ENCODE data around the gene SLC12A7.

Gene SLC12A7

GRCh38 chr5:1014346-1014745 lies 97.5 kb downstream of the SLC12A7 start:
- DNase-seq: no peak

GRCh38 chr5:1013948-1014301 lies 97.9 kb downstream of the SLC12A7 start:
- no peak for DNase-seq

- DNase-seq: no peak
Measured at GRCh38 chr5:1013238-1013947, 98.5 kb downstream of the SLC12A7 start.

- no peak for DNase-seq
Measured at GRCh38 chr5:1012900-1013237, 99.0 kb downstream of the SLC12A7 start.

DNA sequence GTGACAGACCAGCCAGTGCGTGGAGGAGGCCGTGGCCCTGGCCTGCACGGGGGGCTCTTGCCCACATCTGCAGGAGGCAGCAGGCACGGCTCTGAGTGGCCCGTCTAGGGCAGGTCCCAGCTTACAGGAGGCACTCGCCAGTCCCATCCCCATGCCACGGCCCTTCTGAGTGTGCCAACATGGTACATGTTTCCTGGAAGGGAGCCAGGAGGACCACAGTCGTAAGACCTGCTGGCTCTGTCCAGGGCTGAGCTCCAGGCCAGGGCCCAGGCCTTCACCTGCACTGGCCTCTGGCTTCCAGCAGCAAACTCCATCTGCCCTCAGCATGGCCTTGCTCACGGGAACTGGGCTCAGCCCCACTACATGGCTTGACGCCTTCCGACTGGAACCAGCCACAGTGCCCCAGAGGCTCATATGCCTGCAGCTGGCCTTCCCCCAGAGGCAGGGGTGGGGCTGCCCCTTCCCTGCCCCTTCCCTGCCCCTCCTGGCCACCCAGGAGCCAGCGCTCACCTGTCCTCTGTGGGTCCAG lies 99.5 kb downstream of the SLC12A7 start:
- DNase-seq: no peak

DNA sequence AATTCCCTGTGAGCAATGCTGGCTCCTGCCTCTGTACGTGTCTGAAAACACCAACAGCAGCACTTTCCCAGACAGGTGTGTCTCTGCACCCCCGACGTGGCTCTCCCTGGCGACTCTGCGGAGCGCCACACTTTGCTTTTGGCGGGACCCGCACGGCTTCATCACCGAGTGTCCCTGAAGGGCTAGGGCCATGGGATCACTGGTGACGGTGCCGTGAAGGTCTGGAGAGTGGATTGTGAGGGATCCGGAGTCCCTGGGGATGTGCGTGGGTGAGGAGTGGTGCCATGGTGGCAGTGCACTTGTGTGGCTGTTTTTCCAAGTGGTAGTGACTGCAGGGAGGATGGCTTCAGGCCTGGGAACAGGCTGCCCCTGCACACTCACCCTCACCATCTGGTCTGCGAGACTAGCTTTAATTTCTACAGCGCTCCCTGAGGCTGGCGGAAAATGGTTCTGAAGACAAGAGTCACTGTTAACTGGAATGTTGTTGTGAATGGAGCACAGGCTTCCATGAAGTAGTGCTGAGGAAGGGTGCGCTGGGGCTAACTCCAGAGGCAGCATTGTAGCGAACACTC lies 100.0 kb downstream of the SLC12A7 start:
- DNase-seq: no peak

DNA sequence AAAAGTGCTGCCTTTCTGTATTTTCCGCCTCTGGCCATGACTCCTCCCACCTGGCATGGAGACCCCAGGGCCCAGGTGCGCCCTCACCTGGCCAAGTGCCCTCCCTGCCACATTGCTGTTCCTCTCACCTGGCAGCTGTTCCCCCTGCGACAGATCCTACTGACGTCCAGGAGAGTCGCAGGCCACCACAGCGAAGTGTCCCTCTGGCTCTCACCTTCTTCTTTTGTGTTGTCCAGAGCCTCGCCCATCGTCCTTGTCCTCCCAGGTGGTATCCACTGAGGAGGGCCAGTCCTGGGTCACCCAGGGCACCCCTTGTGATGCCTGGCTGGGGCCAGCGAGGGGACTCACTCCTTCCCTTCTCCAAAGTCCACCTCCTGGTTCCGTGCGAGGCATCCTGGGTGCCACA lies 100.6 kb downstream of the SLC12A7 start:
- DNase-seq: peak; percentile 25

DNA sequence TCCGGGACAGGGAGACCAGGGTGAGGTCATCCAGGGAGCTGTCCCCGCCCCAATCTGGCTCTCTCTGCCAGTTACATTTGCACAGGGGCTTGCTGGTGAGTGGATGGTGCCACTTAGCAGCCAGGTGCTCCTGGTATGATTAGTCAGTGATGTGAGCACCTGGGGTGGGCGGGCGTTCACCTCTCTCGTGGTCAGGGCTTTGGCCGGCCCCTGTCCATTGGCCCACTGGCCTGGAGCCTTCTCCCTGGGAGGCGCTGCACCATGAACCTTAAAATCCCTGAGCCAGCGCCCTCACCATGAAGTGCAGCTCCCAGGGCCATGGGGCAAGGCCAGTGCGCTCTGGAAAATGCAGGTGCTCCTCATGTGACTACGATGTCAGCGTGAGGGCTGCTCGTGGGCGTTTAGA lies 101.2 kb downstream of the SLC12A7 start:
- DNase-seq: no peak

- DNase-seq: no peak
Measured at GRCh38 chr5:1010181-1010510, 101.7 kb downstream of the SLC12A7 start.

DNA sequence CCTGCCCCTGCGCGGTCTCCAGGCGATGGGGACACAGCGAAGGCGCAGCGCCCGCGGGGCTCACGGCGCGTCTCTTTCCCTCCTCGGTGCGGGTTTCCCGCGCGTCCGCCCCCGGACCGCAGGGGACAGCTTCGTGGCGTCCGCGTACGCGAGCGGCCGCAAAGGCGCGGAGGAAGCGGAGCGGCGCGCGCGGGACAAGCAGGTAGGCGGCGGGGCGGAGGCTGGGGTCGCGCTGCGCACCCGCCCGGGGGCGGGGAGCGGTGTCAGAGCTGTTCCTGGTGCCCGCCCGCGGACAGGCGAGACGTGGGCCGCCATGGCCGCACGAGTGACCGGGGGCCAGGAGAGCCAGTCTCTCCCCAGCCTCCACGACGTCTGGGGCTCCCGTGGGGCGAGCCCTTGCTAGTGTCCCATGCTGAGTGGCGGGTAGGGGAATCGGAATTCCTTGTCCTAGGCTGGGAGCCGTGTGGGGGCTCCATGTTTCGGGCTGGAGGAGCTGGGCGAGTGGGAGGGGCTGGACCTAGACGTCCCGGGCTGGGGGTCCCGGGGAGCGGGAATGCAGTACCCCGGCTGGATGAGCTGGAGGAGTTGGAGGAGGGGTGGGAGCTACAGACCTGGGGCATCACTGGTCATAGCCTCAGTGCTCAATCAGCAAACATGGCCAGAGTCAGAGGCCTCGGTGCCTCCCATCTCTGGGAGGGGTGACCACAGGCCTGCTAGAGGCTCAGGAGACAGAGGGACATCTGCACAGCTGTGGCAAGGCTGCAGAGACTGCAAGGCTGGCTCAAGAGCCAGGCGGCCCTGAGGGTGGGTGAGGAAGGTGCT lies 102.3 kb downstream of the SLC12A7 start:
- DNase-seq: no peak

GRCh38 chr5:1008451-1009358 lies 103.2 kb downstream of the SLC12A7 start, which contains the start of gene NKD2:
TSS of gene NKD2 (plus strand) at chr5:1008802. CDS start at chr5:1009058, 256 bp downstream.
- peak; percentile 25 for DNase-seq

DNA sequence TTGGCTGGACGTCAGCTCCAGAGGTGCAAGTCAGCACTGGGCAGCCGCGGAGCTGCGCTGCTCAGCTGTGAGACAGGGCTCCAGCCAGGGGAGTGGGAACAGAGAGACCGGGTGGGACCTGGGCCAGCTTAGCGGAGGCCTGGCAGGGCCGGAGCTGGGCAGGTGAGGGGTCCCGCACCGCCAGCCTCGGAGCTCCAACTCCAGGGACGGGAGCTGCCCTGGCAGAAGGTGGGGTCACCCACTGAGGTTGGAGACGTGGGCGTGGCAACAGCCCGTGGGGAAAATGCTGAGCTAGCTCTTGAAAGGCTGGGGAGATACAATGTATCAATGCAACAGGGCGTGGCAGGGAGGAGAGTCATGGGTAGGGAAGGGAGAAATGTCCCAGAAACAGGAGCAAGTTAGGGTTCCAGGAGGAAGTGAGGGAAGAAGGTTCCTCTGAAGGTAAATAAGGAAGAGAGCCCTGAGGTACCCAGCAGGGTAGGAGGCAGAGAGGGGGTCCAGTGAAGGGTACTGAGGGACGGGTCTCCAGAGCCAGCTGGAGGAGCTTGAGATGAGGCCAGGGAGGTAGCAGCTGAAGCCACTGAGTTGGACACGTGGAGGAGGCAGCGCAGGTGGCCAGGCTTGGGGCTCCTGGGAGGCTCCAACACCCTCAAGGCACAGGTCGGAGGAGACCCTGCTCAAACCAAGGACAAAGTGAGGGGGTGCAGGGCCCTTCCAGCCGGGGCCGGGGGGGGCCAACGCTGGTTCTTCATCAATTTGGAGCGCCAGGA lies 104.0 kb downstream of the SLC12A7 start:
- no peak for DNase-seq

GRCh38 chr5:1007221-1007680 lies 104.6 kb downstream of the SLC12A7 start:
- DNase-seq: no peak

GRCh38 chr5:1006656-1007071 lies 105.2 kb downstream of the SLC12A7 start:
- DNase-seq: no peak

GRCh38 chr5:1005904-1006655 lies 105.8 kb downstream of the SLC12A7 start:
- no peak for DNase-seq

DNA sequence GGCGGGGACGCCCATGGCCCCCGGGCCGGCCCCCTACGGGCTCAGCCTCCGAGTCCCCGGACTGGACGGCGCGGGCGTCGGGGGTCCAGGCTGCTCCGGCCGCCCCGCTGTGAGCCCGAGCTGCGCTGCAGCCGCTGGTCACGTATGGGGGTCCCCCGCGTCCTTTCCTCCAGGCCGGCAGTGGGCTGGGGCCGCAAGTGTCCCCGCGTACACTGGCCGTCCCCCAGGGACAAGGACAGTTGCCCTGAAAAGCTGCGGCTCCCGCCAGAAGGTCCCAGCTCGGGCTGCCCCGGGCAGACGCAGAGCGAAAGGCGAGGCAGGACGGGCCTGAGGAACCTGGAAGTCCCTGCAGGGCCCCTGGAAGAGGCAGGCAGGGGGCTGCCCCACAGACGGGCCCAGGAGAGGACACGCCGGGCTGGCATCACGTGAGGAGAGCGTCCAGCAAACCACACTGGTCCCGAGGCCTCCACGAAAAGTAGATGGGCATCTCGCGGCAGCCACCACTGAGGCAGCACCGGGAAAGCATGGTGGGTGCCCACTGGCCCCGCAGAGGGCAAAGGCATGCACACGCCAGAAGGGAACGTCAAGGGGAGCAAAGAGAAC lies 106.5 kb downstream of the SLC12A7 start:
- DNase-seq: no peak

DNA sequence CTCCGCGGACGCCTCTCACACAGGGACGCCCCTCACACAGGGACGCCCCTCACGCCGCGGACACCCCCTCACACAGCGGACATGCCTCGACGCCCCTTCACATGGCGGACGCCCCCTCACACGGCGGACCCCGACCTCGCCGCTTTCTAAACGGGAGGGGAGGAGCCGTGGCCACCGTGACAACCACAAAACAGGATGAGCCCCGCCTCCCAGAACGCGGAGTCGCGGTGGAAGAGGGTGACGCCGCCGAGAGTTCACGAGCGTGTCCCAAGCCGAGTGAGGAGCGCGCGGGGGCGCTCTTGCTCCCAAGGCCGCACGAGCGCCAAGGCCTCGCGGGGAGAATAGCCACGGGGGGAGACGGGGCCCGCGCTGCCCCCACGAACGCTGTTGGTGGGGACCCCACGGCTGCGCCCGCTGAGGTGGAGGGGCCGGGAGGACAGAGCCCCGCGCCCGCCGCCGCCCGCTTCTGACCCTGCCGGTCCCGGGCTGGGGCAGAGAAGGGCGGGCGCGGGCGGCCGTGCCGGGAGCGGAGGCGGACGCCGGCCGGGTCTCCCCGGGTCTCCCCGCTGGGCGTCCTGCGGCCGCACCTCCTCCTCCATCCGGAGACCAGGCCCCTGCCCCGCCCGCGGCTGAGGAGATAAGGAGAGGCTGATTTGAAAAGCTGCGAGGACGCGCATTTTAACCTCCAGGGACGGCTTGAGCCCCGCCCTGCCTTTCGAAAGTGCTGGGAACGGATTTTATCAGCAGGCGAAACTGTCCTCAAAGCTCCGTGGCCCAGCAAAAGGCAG lies 107.2 kb downstream of the SLC12A7 start:
- peak; percentile 47 for DNase-seq

- peak; percentile 20 for DNase-seq
Measured at GRCh38 chr5:1003296-1003937, 108.4 kb downstream of the SLC12A7 start.

DNA sequence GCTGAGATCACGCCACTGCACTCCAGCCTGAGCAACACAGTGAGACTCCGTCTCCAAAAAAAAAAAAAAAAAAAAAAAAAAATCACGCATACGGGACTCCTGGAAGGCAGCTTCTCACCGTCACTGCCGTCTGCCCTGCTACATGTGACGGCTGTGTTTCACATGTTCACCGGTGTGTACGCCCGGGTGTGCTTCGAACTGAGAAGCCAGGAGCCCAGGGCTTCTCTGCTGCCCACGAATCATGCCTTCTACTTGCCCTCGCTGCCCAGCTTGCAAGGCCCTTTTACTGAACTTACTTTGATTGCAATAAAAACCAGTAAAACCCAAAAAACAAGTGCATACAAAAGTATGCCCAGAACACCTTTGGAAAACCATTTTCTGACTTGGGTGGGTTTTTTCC lies 109.0 kb downstream of the SLC12A7 start:
- DNase-seq: no peak

GRCh38 chr5:1002271-1002546 lies 109.7 kb downstream of the SLC12A7 start:
- DNase-seq: no peak

All from CD4-positive, alpha-beta T cell treated with Interleukin-21 for 1 hour (primary cell).